ENCODE data around the gene IGHMBP2.

The IGHMBP2 gene

GRCh38 chr11:68987211-68987610 is 83.5 kb downstream of the IGHMBP2 start:
- DNase-seq (ENCODE audit: low read depth) = no peak

- DNase-seq (ENCODE audit: low read depth) = no peak
Measured at GRCh38 chr11:68988491-68988890, 84.8 kb downstream of the IGHMBP2 start.
